Tibial nerve (tissue), 4 donors: Measurements from ENCODE around the gene CDC16.

ENCODE experiments used
- EP300 ChIP-seq, 2 donors: sonication (generic); formaldehyde crosslinking; IDR thresholded peaks; one replicate each; pipeline ENCODE4 v1.6.1; 2017; ENCODE audit warnings: antibody characterized with exemption in 2 of 2, mild to moderate bottlenecking in 1 of 2
- POLR2A ChIP-seq, 2 donors: fragments of 450-650 bp; IDR thresholded peaks; one replicate each; pipeline ENCODE4 v1.6.1; 2017; ENCODE audit warnings: antibody characterized with exemption in 2 of 2, mild to moderate bottlenecking in 2 of 2, moderate library complexity in 2 of 2
- TF ChIP-seq, protein P1 (sequence below), 5 experiments: fragments of 200-600 bp in 3 of 5; fragments of 450-650 bp in 2 of 5; sonication (generic) in 3 of 5; IDR thresholded peaks; one replicate each; pipeline ENCODE4 v1.5.1; 2016 to 2019; ENCODE audit warnings: antibody characterized with exemption in 5 of 5, mild to moderate bottlenecking in 3 of 5, moderate library complexity in 2 of 5

DNA sequence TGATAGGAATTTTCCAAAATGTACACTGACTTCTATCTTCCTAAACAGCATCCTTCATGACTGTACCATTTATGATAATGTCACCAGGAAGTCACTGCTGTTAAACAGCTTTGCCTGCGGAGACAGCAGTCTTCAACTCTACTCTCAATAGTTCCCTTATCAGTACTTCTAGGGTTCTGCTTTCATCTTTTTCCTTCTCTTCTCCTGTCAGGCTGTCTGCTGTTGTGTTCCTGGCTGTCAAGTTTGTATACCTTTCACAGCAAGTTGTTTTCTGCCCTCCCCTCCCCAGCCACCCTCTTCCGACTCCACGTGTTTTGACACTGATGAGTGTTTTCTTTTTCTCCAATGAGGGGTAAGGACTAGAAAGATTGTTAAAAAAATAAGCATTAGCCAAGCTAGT, 48.9 kb downstream of the CDC16 start:
- TF ChIP-seq, protein P1, sequence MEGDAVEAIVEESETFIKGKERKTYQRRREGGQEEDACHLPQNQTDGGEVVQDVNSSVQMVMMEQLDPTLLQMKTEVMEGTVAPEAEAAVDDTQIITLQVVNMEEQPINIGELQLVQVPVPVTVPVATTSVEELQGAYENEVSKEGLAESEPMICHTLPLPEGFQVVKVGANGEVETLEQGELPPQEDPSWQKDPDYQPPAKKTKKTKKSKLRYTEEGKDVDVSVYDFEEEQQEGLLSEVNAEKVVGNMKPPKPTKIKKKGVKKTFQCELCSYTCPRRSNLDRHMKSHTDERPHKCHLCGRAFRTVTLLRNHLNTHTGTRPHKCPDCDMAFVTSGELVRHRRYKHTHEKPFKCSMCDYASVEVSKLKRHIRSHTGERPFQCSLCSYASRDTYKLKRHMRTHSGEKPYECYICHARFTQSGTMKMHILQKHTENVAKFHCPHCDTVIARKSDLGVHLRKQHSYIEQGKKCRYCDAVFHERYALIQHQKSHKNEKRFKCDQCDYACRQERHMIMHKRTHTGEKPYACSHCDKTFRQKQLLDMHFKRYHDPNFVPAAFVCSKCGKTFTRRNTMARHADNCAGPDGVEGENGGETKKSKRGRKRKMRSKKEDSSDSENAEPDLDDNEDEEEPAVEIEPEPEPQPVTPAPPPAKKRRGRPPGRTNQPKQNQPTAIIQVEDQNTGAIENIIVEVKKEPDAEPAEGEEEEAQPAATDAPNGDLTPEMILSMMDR (IDR thresholded peaks at IDR 0.05), result no peak
- TF ChIP-seq EP300 (IDR thresholded peaks at IDR 0.05) (no peak), POLR2A (IDR thresholded peaks at IDR 0.05) (no peak)
